Measurements from ENCODE around the gene LTK.
A peak's percentile ranks its signal among the peaks of the same experiment; 100 is the strongest.

Gene LTK

GRCh38 chr15:41523097-41523496 is 9.5 kb upstream of the LTK start:
- no peak for DNase-seq

DNA sequence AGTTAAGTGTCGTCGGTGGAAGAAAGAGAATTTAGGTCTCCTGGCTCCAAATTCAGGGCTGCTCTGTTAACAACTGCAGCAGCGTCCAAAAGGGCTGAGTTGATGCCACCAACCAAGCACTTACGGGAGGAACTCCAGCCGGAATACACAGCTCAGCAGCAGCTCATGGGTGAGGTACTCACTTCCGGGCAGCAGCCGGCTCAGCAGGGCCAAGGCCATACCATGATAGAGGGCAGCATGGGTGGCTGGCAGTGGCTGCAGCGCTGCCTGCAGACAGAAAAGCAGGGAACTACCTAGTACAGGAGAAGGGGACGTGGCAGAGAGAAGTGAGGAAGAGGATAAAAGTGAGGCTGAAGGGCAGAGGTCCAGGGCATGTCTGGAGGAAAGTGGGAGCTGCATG is 8.0 kb upstream of the LTK start:
- no peak for DNase-seq

GRCh38 chr15:41520636-41521035 is 7.0 kb upstream of the LTK start:
- no peak for DNase-seq

GRCh38 chr15:41517895-41518449 is 4.3 kb upstream of the LTK start:
- no peak for DNase-seq

DNA sequence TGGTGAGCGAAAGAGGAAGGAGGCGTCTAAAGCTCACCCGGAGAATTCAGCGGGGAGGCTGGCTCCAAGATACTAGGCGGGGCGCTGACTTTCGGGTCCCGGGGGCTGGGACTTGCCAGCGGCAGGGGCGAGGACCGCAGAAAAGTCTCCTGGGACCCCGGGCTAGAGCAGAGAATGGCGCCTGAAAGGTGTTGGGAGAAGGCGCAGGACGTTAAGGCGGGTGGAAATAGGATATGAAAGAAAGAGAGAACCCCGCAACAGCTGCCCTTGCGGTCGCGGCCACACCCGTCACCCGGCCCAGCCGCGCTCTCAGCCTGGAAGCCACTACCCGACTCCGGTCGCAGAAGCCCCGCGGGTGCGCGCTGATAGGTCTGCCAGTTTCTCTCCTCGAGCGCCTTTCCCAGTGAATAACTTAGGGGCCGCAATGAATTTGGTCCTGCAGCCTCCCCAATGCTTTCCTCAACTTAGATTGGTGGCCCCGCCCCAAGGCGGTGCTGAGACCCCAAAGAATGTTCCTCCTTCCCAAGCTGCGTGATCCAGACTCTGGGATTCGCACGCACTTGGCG is 604 bp downstream of the LTK start:
- no peak for DNase-seq

DNA sequence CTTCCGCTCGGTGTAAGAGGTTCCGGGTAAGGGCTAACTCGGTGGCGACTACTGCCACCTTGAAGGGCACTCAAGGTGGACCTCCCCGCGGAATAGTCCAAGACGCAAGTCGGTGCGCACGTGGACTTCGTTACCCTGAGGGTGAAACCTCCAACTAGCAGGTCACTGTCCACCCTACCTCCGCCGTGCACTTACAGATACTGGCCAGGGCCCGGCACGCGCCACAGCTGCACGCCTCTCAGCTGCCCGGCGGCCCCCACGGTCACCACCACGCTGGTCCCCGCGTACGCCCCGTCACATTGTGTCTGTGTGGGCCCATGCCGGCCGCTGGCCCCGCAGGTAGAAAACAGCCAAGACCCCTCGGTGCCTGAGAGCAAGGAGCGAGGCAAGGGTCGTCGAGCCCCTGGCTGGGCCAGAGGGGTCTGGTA is 1.1 kb downstream of the LTK start:
- DNase-seq = no peak

DNA sequence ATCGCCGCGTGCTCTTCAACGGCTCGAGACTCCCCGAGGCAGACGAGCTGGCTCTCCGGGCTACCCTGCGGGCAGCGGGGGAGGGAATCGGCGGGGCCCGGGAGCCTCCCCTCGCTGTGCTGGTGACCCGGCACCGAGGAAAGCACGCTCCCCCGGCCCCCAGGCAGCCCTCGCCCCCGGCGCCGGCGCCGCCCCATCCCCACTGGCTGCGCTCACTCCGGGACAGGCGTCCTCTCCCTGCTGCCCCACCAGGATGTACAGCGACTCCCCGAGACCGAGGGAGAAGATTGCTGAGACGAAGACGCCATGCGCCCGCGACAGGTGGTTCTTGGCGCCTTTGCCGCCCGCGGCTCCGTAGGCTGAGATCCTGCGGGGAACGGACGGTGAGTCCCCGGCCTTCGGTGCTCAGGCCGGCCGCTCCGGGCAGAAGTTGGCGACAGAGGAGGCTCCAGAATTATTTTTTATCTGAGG is 1.7 kb downstream of the LTK start:
- no peak for DNase-seq

DNA sequence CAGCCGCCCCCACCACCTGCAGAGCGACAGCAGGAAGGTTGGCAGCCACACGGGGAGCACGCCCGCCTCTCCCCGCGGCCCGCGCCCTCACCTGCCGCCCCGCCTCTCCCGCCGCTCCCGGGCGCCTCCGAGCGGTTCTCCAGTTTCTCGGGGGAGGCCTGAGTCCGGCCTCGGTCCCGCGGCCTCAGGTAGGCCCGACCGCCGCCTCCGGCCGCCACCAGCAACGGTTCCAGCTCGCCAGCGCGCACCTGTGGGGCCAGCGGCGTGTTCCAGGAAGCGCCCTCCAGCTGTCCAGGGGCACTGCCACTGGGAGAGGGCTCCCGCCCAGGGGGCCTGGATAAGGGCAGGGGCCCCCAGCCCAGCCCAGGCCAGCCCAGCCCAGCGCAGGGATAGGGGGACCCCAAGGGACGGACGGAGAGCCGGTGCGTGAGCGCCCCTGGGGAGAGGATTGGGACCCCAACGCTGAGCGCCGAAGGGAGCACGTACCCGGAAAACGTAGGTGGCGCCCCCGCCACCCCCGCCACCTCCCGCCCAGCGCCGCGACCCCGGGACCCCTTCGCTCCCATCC is 2.2 kb downstream of the LTK start:
- no peak for DNase-seq

DNA sequence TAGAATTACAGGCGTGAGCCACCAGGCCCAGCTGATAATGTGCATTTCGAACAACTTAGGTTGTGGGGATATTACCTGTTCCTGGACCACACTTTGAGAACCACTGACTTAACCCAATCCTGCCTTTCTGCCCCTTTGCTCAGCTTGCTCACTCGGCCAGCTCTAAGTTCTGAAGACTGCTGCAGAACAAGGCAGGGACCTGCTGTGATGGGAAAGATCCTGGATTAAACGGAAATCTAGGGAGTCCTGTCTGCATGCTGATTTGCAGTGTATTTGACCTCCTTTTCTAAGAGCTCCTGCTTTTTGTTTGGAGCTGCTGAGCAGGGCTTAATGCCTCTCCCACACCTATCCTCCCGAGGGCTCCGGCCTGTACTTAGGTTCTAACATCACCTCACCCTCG is 2.9 kb downstream of the LTK start:
- DNase-seq = no peak

DNA sequence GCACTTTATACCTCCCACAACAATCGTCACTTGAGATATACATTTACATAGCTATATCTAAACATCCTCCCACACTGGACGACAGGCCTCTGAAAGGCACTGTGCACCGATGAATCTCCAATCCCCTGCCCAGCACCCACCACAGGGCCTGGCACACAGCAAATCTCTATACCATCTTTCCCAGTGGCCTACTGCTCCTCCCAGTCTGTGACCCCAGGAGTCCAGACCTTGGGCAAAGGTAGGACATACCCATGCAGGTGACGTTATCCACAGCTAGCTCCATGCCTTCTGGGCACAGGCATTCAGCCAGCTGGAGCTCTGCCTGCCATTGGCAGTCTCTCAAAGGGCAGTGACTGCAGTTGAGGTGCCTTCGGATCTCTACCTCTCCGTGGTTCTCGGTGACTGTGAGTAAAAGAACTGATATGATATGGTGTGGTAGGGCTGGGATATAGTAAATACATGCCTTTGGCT is 5.8 kb downstream of the LTK start:
- DNase-seq = no peak

DNA sequence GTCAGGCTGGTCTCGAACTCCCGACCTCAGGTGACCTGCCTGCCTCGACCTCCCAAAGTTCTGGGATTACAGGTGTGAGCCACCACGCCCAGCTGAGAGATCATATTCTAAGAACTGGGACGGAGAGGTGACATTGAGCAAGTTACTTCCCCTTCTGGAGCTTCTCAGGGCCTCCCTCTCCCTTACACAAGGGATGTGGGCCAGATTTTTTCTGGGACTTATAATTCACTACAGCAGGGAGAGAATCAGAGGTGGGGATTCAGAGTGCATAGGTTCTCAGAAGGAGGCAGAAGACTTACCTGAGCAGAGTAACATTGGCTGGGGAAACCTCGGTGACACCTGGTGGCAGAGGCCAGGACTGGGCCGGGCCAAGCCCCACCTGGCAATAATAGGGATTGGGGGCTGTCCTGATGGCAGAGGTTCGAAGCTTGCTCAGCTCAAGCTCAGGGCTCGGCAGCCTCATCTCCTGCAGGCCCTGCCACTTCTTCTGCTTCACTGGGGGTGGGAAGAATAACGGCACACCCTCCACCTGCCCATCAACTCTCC is 6.8 kb downstream of the LTK start:
- DNase-seq = no peak

GRCh38 chr15:41505776-41506175 is 7.9 kb downstream of the LTK start:
- DNase-seq = no peak

- DNase-seq = no peak
Measured at GRCh38 chr15:41504751-41505492, 8.7 kb downstream of the LTK start.

DNA sequence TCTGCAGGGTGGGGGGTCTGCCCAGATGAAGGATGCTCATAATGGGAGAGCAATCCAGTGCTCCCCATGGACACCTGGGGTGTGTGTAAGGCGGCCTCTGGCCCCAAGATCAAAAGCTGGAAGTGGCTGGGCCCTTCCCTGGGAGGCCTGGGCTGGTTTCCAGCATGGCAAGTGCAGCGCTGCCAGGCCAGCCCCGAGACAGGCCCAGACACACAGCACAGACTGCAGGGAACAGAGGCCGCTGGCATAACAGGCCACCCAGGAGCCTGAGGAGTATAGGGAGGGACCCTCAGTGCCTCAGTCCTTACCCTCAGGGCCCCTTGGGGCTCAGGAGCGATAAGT is 10.0 kb downstream of the LTK start:
- no peak for DNase-seq

- no peak for DNase-seq
Measured at GRCh38 chr15:41502795-41503668, 10.6 kb downstream of the LTK start.

- peak; percentile 41 for DNase-seq
Measured at GRCh38 chr15:41501931-41502794, 11.5 kb downstream of the LTK start.

DNA sequence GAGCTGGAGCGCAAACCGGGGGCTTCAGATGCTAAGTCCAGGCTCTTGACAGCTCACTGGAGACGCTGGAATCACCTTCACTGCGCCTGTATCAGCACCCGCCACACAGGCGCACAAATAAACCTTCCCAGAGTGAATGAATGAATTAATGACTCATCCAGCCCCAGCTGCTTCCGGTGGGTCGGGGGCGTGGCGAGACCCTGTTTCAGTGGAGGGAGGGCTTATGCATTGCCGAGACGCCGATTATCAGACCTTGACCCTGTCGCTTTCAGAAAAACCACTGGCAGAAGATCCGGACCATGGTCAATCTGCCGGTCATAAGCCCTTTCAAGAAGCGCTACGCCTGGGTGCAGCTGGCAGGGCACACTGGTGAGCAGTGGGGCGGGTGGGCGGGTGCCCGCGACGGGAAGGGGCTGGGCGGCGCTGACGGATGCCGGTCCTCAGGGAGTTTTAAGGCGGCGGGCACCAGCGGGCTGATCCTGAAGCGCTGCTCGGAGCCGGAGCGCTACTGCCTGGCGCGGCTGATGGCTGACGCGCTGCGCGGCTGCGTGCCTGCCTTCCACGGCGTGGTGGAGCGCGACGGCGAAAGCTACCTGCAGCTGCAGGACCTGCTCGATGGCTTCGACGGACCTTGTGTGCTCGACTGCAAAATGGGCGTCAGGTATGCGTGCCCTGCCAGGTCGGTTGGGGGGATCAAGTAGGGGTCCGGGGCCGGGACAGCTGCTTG is 12.3 kb downstream of the LTK start:
- DNase-seq = peak; percentile 48

- no peak for DNase-seq
Measured at GRCh38 chr15:41499109-41499851, 14.3 kb downstream of the LTK start.

DNA sequence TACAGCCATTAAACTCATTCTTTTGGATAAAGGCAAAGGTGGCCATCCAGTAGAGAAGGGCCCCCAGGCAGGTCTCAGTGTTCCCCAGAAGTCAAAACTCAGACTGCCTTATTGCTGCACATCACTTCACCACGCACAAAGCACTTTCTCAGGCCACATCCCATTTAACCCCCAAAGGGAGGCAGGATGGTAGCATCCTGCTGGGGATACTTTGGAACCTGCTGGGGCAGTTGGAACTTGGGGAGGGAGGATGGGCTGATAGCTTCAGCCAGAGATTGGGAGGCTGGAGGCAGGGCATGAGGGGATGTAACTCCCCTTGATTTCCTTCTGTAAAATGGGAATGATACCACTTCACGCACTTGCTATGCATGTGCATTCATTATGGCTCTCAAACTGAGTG is 15.0 kb downstream of the LTK start:
- no peak for DNase-seq

Data from activated CD8-positive, alpha-beta memory T cell treated with anti-CD3 and anti-CD28 coated beads, Interleukin-2, amount 50 U/mL, for 4 hours (primary cell).